Coronary artery (tissue), 2 donors: ENCODE measurements around the gene KCNQ1.

ENCODE experiments used
- DNase-seq: peaks from one replicate; pipeline ENCODE4 v3.0.0-alpha.2; 2017; ENCODE audit warnings: low spot score
- H3K27ac ChIP-seq, 2 donors: fragments of 200-600 bp; sonication (generic); one replicate each; pipeline ENCODE4 v1.5.1; 2016 to 2019
- H3K4me3 ChIP-seq: fragments of 200-600 bp; sonication (generic); 2 replicates; pipeline ENCODE4 v1.5.1; 2016; ENCODE audit warnings: mild to moderate bottlenecking, moderate library complexity
- TF ChIP-seq, protein P1 (sequence below): fragments of 200-600 bp; sonication (generic); IDR thresholded peaks from one replicate; pipeline ENCODE4 v1.5.1; 2019; ENCODE audit warnings: antibody characterized with exemption

KCNQ1 gene

DNA sequence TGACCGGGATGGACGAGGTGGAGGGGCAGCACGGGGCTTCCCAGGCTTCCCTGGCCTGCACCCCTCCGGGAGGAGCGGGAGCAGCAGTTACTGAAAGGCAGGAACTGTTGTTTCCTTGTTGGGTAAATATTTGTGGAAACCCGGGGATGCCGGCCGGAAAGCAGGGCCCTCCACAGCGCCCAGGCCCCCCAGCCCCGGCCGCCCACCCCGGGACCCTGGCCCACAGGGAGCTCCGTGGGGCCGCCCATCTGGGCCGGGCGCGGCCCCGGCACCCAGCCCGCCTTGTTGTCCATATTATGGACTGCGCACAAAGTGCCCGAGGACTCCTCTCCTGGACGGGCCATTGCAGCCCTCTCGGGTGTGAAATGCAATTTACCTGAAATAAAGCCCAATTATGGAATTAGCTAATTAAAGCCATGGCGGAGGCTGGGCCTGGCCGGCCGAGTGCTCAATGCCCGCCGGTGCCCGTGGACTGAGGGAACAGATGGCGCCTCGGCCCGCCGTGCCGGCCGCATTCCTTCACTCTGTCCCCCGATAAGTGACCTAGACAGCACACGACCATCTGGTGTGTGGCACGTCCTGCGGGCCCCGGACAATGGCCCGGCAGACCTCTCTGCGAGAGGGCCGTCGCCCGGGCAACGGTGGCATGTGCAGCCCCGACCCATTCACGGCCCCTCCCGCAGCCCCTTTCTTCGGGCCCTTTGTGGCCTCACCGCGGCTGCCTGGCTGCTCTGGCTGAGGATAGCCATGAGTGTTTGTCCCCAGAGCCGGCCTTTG lies 405.4 kb downstream of the KCNQ1 start:
- no peak overlapping the region for H3K4me3 ChIP-seq
- TF ChIP-seq, protein P1, sequence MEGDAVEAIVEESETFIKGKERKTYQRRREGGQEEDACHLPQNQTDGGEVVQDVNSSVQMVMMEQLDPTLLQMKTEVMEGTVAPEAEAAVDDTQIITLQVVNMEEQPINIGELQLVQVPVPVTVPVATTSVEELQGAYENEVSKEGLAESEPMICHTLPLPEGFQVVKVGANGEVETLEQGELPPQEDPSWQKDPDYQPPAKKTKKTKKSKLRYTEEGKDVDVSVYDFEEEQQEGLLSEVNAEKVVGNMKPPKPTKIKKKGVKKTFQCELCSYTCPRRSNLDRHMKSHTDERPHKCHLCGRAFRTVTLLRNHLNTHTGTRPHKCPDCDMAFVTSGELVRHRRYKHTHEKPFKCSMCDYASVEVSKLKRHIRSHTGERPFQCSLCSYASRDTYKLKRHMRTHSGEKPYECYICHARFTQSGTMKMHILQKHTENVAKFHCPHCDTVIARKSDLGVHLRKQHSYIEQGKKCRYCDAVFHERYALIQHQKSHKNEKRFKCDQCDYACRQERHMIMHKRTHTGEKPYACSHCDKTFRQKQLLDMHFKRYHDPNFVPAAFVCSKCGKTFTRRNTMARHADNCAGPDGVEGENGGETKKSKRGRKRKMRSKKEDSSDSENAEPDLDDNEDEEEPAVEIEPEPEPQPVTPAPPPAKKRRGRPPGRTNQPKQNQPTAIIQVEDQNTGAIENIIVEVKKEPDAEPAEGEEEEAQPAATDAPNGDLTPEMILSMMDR, result no peak
- no peak for DNase-seq
- H3K27ac ChIP-seq, result no peak overlapping the region

DNA sequence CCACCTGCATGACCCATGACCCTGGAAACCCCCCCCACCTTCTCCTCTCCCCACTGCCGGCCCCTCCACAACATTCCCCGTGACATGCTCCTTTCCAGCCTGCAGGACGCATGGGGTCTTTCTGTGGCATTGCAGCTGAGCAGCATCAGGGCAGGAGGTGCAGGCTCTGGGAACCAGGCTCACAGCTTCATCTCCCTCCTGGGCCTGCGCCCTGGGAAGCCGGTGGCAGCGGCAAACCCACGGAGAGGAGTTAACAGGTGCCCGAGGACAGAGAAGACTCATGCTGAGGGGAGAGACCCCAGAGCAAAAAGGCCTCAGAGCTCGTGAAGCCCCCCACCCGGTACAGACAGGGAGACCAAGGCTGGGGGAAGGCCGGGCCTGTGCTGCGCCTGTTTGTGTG lies 408.6 kb downstream of the KCNQ1 start:
- no peak for DNase-seq
- TF ChIP-seq, protein P1, result no peak
- no peak overlapping the region for H3K4me3 ChIP-seq
- no peak overlapping the region for H3K27ac ChIP-seq

DNA sequence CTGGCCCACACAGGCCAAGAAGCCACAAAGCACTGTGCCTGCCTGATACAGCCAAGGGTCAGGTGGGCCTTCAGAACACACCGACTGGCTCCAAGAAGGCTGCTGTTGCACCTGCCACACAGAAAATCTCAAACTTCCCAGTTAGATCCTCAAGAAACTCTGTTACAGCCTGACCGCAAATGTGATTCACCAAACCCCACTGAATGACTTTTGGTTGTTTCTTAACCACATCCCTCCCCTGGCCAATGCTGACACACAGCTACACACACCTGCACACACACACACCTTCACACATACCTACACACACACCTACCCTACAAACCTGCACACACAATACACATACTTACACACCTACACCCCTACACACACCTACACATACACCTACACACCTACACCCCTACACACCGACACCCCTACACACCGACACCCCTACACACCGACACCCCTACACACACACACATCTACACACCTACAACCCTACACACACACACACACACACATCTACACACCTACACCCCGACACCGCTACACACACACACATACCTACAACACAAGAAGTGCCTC lies 409.3 kb downstream of the KCNQ1 start:
- Histone ChIP-seq H3K4me3 (no peak overlapping the region), H3K27ac (no peak overlapping the region)
- no peak for DNase-seq
- TF ChIP-seq, protein P1, result no peak

DNA sequence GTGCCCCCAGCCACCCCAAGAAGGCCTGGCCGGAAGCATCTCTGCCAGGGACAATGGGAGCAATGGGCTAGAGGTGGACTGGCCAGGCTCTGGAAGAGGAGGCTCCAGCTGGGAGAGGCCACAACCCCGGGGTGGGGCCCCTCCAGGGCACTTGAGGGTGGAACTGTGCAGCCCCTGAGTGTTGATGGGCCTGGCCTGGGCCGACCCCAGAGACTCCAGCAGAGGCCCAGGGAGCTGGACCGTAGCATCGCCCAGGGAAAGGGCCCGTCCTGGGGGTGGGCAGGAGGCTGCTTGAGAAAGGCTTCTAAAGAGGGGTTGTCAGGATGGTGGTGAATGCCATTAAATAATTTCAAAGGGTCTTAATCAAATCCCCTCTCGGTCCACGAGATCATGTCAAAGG lies 410.4 kb downstream of the KCNQ1 start:
- TF ChIP-seq, protein P1, result no peak
- no peak for DNase-seq
- Histone ChIP-seq H3K27ac (no peak overlapping the region), H3K4me3 (no peak overlapping the region)

DNA sequence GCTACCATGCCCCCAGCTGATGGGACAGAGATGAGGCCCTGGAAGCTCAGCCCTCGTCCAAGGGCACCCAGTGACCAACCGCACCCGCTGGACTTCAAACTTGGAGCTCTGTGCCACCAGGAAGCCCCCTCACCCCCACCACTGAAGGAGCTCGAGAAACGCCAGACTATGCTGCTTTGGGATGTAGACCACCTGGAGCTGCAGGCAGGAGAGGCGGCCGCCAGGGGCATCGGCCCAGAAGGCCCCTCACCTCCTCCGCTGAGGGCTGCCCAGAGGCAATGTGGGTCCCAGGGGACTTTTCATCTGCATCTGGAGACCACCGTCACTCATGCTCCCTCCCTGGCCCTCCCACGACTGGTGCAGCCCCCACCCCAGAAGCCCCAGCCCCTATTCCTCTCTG lies 412.5 kb downstream of the KCNQ1 start:
- DNase-seq, result no peak
- TF ChIP-seq, protein P1, result no peak
- no peak overlapping the region for H3K27ac ChIP-seq

DNA sequence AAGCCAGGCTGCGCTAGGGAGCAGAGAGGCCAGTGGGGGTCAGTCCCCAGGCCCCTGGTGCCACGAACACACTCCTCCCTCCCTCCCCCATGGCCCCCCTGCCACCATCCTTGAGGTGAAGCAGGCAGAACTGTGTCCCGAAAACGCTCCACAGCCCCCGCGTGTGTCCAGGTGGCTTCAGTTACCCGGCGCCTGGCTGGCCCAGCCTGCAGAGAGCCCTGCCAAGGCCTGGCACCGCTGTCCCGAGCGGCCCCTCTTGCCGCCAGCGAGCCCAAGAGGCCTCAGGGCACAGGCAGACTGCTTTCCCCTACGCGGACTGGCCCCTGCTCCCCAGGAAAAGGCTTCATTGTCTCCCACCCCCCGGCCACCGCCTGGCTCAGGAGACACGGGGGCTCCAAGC lies 413.1 kb downstream of the KCNQ1 start:
- Histone ChIP-seq H3K27ac (no peak overlapping the region), H3K4me3 (no peak overlapping the region)
- TF ChIP-seq, protein P1, result no peak
- no peak for DNase-seq

More for the DNA sequence above, 412.5 kb downstream of the KCNQ1 start:
- H3K4me3 ChIP-seq, result no peak overlapping the region
